ENCODE data around the gene CABP7.
A peak's percentile ranks its signal among the peaks of the same experiment; 100 is the strongest.
"Not testable (repeated sequence)": the region's sequence is repeated elsewhere in the genome, so short reads cannot be mapped to it uniquely, and the experiment has no call there.

CABP7 gene

DNA sequence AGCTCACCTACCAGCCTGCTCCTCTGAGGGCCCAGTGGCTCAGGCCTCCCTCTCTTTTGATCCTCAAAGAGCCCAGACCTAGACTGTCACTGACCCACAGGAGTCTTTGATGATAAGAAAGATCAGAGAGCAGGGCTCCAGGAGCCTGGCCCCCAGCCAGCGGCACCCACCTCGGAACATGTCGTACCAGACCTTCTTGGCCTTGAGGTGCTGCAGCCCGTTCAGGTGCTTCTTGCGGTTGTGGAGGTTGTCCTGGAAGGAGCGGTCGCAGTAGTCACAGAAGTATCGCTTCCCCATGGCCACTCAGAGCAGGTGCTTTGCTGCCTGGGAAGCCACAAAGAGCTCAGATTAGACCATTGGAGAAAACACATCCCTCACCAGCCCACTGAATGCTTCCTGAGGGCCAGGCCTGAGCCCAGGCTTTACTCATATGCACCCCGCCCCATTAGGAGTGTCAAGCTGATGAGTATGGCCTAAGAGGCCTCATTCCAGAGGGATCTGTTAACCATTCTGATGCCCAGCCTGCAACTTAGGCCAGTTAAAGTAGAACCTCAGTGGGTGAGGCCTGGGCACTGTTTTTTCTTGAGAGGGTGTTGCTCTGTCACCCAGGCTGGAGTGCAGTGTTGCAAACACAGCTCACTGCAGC lies 28.6 kb downstream of the CABP7 start:
- no peak for DNase-seq (ENCODE audit: low spot score)

DNA sequence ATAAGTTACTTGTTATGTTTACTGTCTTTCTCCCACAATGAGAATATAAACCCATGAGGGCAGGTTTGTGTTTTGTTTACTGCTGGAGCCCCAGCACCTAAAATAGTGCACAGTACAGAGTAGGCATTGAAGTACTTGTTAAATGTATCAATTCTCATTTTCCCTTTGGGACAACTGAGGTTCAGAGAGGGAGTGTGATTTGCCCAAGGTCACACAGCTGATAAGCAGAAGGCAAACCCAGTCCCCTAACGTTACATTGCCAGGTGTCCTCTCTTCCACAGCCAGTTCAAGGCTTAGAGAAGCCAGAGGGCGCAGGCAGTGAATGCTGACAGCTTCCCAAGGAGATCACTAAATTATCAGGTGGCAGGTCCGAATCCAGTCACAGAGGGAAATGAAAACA lies 30.2 kb downstream of the CABP7 start:
- no peak for DNase-seq (ENCODE audit: low spot score)

DNA sequence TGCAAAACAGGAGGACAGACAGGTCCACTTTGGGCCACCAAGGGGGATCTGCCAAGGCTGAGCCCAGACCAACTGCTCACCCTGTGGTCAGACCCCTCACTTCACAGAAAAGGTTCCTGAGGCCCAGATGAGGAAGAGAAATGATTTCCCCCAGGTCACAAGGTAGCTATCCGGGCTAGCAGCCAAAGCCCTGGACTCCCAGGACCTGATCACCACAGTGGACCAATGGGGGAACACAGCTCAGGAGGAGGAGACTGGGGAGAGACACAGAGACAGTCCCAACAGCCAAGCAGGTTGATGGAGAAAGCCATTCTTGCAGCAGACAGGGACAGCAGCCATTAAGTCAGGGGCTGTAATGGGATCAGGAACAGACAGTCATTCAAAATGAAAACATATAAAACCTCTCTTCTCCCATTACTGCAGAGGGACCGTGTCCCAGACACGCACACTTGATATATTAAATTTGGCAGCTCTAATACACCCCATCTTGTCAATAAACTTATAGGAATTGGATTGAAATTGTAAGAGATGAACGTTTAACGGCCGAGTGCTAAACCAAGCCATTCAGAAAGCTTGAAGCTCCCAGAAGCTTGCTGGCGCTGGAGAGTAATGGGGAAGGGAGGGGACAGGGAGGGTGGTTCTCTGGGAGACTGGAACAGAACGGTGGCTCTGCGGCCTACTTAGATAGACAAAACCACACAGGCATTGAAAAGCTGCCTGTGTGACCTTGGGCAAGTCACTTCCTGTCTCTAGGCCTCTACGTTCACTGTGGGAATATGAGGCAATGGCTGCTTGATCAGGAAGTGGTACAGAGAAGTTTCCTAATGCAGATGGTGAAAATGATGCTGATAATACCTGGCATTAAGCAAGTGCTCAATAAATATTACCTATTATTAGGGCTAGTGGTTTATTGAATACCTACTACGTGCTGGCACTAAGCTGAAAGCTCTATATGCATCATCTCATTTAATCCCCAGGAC lies 31.0 kb downstream of the CABP7 start:
- DNase-seq (ENCODE audit: low spot score): no peak

DNA sequence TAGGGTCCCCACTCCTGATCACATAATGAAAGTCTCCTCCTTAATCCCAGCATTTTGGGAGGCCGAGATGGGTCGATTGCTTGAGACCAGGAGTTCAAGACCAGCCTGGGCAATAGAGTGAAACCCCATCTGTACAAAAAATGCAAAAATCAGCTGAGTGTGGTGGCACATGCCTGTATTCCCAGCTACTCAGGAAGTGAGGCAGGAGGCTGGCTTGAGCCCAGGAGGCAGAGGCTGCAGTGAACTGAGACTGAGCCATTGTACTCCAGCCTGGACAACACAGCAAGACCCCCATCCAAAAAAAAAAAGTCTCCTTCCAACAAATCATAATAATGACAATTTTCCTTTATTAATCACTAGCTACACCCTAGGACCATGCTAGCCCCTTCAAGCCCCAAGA lies 31.9 kb downstream of the CABP7 start:
- no peak for DNase-seq (ENCODE audit: low spot score)

DNA sequence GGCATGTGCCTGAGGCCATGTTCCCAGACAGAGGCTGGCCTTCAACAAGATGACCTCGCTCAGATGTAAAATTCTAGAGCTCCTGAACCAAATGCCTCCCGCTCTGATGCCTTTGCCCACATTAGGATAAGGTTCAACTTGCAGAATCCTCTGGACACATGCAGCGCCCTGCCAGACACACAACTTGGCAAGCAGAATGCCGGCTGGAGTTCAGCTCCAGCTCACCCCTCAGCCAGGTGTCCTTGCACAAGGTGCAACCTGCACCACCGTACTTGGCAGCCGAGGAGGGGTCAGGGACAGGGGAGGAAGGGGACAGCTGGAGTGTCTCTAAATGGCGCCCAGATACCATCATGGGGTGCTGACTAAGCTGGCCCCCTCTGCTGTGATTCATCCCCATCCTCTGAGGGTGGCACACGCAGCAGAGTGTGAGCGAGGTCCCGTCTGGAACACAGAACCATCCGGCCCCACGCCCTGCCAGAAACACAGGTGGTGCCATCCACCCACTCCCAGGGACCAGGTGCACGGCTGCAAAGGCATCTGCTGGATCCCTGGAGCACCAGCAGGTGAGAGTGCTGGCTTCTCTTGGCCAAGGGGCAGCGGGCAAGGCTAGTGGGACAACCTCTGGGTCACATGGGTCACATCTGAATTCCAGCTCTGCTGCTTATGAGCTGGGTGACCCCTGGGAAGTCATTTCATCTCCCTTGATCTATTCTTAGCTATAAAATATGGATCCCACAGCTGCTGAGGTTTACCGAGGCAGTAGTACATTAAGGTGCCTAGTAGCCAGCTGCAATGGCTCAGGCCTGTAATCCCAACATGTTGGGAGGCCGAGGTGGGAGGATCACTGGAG lies 34.2 kb downstream of the CABP7 start:
- DNase-seq (ENCODE audit: low spot score): no peak

DNA sequence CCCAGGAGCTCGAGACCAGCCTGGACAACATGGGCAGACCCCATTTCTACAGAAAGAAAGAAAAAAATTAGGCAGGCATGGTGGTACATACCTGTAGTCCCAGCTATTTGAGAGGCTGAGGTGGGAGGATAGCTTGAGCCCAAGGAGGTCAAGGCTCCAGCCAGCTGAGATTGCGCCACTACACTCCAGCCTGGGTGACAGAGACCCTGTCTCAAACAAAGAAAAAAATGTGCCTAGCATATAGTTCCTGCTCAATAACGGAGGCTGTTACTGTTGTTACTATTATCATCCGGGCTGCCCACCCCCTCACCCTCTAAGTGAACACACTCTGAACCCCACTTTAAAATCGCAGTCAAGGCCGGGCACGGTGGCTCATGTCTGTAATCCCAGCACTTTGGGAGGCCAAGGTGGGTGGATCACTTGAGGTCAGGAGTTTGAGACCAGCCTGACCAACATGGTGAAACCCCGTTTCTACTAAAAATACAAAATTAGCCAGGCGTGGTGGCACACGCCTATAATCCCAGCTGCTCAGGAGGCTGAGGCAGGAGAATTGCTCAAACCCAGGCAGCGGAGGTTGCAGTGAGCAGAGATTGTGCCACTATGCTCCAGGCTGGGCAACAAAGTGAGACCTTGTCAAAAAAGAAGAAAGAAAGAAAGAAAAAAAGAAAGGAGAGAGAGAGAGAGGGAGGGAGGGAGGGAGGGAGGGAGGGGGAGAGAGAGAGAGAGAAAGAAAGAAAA lies 35.0 kb downstream of the CABP7 start:
- not testable (repeated sequence) for DNase-seq (ENCODE audit: low spot score)

DNA sequence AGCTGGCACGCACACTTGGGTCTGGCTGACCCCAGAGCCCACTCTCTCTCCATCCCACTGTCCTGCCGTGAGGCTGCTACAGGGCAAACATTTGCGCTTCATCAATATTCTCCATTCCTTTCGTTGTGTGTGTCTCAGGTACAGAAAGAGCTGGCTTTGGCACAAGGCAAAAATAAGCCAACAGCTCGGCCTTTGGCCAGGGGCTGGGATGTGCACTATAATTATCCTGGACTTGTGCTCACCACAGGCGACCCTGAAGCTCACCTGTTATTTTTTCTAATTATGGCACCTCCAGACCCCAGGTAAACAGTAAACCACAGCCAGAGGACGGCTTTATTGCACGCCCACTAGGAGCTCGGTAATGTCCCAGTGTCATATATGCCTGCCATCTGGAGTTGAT lies 36.1 kb downstream of the CABP7 start:
- DNase-seq (ENCODE audit: low spot score): no peak

DNA sequence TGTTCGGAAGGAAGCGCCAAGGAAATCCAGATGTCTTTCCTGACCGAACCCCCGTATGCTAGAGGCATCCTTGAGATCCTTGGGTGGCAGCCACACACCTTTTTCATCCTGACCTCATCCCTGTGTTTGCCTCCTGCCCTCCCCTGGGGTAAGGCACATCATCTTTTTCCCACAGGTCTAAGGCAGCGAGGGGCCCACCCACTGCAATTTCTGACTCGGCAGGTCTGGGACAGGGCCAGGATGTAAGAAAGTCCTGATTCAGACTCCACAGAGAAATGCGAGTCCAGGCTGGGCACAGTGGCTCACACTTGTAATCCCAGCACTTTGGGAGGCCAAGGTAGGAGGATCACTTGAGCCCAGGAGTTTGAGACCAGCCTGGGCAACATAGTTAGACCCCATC lies 36.5 kb downstream of the CABP7 start:
- no peak for DNase-seq (ENCODE audit: low spot score)

DNA sequence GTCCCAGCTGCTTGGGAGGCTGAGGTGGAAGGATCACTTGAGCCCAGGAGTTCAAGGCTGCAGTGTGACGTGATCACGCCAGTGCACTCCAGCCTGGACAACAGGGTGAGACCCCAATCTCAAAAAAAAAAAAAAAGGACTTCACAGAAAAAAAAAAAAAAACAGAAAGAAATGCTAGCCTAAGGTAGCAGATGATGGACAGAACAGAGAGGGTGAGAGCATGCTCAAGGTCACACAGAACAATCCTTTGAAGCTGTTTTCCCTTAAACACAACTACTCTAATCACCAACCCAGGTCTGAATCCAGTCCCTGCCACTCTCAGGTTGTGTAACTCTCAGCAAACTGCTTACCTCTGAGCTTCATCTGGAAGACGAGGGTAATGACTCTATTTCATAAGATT lies 37.3 kb downstream of the CABP7 start:
- DNase-seq (ENCODE audit: low spot score): no peak

DNA sequence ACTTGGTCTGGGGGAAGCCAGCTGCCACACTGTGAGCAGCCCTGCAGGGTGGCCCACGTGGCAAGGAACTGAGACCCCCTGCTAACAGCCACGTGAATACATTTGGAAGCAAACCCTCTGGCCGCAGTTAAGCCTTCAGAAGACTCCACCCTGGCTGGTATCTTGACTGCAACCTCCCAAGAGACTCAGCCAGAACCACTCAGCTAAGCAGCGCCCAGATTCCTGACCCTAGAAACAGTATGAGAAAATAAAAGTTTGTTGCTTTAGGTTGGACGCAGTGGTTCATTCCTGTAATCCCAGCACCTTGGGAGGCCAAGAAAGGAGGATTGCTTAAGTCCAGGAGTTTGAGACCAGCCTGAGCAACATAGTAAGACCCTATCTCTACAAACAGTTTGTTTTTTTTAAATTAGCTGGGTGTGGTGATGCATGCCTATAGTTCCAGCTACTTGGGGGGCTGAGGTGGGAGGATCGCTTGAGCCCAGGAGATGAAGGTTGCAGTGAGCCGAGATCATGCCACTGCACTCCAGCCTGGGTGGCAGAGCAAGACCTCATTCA lies 38.3 kb downstream of the CABP7 start:
- no peak for DNase-seq (ENCODE audit: low spot score)

DNA sequence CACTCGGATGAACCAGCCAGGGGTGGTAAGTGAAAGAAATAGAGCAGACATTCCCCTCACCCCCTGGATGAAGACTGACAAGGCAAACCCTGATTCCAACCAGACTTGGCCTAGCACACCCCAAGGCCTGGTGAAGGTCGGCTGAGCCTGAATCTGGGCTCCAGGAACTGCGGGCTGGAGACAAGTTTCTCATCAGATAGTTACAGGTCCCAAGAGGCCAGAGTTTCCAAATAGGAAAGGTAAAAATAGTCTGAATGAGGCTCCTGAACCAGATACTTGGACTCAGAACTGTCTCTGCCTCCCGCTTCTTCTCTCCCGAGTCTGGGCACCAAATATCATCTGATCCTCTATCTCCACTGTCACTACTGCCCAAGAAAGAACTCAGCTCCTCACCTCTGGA lies 39.2 kb downstream of the CABP7 start:
- DNase-seq (ENCODE audit: low spot score): no peak

DNA sequence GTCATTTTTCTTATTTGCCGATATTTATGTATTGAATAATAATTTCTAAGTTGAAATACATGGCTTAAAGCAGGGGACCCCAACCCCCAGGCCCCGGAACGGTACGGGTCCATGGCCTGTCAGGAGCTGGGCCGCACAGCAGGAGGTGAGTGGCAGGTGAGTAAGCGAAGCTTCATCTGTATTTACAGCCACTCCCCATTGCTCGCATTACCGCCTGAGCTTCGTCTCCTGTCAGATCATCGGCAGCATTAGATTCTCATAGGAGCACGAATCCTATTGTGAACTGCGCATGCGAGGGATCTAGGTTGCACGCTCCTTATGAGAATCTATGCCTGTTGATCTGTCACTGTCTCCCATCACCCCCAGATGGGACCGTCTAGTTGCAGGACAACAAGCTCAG lies 42.5 kb downstream of the CABP7 start:
- DNase-seq (ENCODE audit: low spot score): no peak

DNA sequence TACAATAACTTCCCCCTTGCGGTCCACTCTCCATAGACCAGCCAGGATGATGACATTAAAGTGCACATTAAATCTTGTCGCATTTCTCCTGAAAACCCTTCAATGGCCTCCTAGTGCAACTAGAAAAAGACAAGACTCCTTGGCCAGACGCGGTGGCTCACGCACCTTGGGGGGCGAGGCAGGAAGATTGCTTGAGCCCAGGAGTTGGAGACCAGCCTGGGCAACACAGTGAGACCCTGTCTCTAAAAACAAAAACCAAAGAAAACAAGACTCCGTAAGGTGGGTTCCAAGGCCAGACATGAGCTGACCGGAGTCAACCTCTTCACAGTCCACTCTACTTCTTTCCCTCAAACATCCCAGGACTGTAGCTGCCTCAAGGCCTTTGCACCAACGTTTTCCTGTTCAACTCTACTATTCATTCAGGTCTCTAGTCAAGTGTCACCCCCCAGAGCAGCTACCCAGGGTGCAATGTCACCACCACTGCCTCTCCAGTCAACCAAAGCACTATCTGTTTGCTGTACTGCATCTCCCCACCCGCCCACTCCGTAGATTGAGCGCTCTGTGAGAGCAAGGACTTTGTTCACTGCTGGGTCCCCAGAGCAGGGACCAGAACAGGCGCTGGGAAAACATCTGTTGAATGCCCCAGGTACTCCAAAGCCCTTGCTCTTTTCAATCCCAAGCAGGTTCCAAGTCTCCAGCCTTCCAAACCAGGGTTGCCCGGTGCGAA lies 46.3 kb downstream of the CABP7 start:
- DNase-seq (ENCODE audit: low spot score): peak; percentile 8

DNA sequence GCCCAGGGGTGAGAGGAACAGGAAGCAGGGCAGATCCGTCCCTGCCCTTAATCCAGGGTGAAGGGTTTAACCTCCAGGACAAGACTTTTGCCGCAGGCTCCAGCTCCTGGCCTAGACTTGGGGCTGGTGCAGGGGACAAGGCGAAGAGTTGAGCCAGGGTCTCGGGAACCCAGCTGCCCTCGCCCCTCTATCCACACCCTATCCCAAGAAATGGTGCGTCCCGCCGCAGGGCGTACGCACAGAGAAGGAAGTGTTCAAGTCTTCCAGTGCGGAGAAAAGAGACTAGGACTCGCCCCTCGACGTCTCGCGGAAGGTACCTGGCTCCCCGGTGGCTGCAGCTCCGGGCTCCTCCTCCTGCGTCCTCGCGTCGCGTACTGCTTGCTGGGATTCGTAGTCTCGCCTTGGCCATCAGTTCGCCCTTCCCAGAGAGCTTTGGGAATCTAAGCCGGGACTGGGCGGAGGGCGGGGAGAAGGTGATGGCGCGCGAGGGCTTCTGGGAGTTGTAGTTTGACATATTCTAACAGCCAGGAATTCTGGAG lies 46.9 kb downstream of the CABP7 start, which contains the start of gene ZMAT5:
Gene ZMAT5, minus strand, starts transcription at position 376 of the 539 bp plus-strand sequence. CDS start 18,463 bp downstream, outside the sequence.
- DNase-seq (ENCODE audit: low spot score): peak; percentile 97

DNA sequence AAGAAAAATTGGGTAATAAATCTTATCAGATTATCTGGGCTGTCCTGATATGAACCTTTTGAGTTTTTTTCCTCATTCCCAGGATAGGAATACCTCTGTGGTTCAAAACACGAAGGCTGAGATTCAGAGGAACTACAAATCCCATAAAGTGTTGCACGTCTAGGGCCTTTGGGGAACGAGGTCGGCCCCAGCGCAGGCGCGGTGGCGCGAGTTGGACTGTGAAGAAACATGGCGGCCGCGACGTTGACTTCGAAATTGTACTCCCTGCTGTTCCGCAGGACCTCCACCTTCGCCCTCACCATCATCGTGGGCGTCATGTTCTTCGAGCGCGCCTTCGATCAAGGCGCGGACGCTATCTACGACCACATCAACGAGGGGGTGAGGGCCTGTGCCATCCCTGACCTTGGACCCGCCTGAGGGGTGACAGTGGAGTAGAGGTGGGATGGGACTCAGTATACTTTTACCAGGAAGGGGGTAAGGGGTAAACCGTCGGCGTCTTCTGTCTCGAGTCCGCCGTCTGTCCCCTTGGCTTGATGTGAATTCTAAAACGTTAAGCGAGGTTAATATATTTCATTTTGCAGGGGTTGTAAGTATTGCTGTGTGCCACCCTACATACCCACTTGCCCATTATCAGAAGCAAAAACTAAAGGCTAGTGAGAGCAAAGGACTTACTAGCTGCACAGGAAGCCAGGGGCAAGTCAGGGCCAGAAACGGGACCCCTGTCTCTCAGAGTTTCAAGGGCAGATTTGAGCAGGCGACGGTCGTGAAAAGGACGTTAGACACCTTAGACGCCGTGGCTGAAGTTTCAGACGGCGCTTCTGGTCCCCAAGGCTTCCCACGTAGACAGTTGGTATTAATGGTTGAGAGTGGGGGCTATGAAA lies 47.6 kb downstream of the CABP7 start, which contains the start of gene UQCR10:
Gene UQCR10, plus strand, starts transcription at position 199 of the 881 bp plus-strand sequence. Its CDS starts 30 bp downstream, at position 229.
- DNase-seq (ENCODE audit: low spot score): peak; percentile 90

DNA sequence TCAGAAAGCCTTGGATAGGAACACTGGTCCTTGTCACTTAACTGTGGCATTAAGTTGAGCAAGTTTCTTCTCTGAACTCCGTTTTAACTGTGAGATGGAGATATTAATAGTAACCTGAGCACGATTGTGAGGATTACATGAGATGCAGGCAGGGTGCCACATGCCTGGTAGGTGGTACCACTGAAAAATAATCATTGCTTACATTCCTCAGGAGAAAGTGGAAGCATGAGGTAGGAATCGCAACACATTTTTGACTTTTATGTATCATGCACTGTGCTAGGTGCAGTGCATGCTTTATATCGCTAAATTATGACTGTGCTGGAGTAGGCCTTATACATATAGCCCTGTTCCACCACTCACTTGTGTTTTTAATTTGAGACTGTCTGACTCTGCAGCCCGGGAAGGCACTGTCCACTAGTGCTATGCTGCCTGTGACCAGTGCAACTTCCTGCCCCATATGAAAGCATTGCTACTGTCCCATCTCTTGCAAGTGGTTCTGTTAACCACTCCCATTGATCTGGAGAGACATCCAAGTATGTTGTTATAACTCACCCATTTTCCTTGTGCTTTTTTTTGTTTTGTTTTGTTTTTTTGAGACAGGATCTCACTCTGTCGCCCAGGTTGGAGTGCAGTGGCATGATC lies 48.4 kb downstream of the CABP7 start:
- DNase-seq (ENCODE audit: low spot score): no peak

DNA sequence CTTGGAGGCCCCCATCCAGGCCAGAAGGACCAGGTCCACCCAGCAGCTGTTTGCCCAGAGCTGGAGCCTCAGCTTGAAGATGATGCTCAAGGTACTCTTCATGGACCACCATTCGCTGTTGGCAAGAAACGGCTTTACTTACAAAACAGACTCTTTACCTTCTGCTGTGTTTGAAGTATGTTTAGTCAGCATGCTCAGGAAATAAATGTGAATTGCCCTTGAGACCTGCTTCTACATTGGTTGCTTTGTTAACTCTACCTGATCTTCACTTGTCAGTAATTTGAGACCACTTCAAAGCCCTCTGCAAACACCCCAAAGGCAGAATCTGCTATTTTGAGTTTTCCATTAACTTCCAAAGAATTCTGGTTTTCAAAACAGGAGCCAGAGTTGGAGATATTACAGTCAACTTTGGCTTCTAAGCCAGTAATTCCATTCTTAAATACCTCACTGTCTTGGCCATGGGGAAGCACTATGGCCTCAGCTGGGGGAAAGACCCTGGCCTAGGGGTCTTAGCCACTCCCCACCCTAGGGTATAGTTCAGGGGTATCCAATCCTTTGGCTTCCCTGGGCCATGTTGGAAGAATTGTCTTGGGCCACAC lies 50.0 kb downstream of the CABP7 start:
- DNase-seq (ENCODE audit: low spot score): no peak

DNA sequence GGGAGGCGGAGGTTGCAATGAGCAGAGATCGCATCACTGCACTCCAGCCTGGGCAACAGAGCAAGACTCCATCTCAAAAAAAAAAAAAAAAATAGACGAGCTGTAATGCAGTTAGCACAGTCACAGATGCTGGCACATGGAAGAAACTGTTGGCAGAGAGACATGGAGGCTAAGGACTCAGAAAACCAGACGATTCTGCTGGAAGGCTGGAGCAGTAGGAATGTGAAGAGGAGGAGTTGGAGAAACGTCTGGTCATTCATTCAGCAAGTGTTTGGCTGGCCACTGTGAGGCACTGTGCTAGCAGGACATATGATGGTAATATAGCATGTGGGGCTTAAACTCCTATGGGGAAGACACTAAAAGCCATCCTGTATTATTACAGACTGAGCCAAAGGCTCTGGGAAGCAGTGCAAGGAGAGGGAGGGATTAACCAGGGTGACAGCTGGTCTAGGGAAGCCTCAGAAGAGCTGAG lies 52.4 kb downstream of the CABP7 start:
- DNase-seq (ENCODE audit: low spot score): no peak

Data from LoVo (cell line).